Measurements from ENCODE around the gene GRK6.
A peak's percentile ranks its signal among the peaks of the same experiment; 100 is the strongest.

The GRK6 gene

DNA sequence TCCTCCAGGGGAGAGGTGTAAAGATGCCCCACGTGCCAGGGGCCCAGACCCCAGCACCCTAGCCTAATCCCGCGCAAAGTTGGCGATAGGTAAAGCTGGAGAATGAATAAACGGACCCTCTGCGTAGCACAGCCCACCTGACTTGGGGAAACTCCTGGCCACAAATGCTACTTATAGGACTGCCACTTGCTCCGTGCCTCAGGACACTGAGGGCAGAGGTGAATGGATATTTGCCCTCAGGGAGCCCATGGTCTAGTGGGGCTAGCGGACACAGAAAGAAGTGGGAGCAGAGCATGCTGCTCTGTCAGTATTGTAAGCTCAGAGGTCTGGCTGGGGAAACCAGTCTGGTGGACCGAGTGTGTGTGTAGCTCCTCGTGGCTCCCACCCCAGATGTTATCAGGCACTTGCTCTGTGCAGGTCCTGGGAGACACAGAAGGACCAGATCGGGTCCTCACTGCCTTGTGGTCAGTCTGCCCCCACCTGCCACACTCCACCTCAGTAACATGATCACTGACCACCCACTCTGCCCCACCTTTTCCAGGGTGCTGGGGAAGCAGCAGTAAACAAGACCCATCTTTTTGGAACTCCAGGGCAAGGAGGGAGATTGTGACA, 841 bp downstream of the GRK6 start:
- no peak for DNase-seq (ENCODE audit: low read depth in 2 of 2)

DNA sequence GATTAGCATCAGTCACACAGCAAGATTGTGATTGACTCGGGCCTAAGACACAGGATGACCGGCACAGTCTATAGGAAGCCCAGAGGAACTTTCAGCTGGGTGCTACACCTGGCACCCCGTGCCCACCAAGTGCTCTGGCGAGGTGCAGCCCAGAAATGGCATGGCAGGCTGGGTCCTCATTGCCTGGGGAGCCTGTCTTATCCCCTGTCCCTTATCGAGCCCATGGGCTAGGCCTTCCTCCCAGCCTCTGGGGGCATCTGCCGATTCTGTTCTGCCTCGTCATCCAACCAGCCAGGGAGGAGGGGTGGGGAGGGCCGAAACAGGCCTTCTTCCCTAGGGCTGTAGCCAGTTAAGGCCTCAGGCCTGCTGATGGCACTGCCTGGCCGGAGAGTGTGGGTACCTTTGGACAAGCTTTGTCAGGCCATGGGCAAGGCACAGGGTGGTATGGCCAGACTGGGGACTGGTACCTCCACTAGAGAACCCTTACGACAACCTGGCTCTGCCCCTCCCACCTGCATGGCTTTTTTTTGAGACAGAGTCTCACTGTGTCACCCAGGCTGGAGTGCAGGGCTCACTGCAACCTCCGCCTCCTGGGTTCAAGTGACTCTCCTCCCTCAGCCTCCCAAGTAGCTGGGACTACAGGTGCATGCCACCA, 1.6 kb downstream of the GRK6 start:
- no peak for DNase-seq (ENCODE audit: low read depth in 2 of 2)

DNA sequence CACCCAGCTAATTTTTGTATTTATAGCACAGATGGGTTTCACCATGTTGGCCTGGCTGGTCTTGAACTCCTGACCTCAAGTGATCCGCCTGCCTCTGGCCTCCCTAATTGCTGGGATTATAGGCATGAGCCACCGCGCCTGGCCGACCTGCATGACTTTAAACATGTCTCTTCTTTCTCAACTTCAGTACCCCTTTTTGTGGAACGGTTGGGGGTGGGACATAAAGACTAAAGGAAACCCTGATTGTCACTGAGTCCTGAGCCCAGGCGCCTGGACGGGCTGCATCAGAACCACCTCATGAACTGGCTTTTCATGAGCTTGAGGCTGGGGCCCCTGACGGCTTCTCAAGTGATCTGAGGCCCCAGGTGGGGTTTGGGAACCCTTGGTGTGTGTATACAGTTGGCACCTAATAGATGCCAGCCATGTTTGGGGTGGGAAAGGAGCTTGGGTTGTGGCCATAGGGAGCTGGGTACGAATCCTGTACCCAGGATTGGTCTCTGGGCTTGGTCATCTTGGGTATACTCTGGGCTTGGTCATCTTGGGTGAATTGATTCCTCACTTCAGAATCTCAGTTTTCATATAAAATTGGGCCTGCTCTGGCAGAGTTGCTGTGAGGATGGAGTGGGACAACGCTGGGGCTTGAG, 2.2 kb downstream of the GRK6 start:
- no peak for DNase-seq (ENCODE audit: low read depth in 2 of 2)

DNA sequence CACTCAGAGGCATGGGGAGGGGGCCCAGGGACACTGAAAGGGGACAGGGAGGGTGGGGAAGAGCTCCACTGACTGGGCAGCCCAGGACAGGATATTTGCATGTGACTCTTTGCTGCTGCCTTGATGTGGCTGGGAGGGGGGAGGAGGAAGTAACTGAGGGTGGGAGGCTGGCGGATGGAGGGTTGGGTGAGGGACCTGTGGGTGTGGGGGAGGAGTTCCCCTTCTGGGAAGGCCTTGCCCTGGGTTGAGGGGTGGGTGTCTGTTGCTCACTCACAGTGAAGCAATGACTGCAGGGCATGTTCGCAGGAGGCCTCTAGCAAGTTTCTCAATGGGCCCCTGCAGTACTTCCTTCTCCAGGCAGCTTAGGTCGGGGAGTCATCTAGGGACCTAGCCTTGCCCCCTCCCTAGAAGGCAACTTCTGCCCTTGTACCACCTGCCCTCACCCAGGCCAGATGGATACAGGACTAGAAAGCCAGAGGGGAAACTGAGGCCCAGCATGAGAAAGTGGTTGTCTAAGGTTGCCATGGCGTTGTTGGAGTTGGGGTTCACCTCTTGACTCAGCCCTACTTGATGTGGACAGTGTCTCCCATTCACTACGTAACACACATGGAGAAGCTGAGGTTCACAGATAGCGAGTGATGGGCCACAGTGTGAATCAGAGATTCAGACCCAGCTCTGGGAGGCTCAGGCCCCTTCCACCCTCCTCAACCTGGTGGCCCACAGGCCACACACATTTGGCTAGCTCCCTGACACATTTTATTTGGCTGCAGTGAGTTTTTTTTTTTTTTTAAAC, 3.0 kb downstream of the GRK6 start:
- peak; percentile 60 to 73 for DNase-seq (ENCODE audit: low read depth in 2 of 2)

DNA sequence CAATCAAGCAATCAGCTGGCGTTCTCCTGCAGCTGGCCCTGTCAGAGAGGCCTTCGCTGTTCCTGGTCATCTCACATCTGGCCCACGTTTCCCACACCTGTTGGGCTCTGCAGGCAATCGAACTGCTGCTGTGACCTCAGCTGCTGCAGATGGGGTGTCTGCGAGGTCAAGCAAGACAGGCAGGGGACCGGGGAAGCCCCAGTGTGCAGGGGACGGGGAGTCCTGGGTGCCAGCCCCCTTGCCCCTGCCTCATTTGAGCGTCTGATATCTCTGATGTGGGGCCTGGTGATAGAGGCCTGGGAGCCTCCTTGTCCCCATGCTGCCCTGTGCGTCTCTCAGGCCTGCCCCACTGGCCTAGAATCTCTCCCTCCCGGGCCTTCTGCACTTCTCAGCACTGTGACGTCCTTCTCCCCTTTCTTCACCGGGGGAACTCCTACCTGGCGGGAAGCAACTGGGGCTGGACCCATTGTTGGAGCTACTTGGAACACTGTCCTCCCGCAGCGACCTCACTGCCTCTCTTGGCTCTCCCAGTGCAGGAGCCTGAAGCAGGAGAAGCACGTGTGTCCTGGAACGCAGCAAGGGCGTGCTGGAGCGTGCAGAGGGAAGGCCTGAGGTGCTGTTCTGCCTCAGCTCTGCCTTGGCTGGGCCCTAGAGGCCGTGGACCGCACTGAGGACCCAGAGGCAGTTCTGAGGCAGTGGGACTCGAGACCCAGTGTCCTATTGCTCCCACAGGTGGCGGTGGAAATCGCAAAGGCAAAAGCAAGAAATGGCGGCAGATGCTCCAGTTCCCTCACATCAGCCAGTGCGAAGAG, 3.9 kb downstream of the GRK6 start:
- no peak for DNase-seq (ENCODE audit: low read depth in 2 of 2)

DNA sequence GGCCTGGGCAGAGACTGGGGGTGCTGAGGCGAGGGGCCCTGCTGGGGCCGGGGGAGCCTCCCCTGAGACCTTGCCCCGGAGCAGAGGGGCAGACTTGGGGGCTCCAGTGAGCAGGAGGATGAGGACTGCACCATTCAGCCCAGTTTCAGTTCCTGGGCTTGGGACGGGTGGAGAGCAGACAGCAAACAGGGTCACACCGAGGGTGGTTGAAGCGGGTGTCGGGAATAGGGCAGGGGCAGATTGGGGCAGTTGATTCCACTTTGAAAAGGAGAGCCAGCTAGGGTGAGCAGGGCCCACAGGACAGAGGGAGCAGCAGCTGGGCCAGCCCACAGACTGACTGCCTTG, 4.5 kb downstream of the GRK6 start:
- no peak for DNase-seq (ENCODE audit: low read depth in 2 of 2)

DNA sequence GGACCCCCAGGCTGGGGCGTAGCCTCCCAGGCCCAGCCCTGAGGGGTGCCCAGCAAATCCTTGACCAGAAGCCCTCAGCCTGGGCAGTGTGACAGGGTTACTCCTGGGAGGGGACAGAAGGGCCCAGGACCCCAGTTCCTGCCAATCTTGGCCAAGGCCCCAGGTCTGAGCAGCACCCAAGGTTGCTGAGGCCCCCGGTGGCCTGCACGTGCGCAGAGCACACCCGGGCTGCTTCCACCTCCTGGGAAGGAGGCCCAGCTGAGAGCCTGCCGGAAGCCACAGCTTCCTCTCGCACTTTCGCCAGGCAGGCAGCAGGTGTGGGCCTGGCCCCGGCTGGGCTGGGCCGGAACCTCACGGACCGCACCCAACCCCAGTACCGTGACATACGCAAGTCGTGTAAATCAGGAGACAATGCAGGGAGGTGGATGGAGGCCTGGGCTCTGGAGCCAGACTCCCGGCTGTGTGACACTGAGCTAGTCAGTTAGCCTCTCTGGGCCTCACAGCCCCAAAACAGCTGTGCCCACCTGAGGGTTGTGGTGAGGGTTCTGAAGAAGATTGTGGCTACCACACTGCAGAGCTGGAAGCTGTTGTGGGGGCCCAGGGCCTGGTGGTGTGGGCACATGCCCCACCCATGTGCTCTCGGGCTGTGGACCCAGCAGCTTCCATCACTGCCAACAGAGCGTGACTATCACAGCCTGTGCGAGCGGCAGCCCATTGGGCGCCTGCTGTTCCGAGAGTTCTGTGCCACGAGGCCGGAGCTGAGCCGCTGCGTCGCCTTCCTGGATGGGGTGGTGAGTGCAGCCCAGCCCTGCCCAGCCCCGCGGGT, 5.1 kb downstream of the GRK6 start:
- DNase-seq (ENCODE audit: low read depth in 2 of 2), result no peak

DNA sequence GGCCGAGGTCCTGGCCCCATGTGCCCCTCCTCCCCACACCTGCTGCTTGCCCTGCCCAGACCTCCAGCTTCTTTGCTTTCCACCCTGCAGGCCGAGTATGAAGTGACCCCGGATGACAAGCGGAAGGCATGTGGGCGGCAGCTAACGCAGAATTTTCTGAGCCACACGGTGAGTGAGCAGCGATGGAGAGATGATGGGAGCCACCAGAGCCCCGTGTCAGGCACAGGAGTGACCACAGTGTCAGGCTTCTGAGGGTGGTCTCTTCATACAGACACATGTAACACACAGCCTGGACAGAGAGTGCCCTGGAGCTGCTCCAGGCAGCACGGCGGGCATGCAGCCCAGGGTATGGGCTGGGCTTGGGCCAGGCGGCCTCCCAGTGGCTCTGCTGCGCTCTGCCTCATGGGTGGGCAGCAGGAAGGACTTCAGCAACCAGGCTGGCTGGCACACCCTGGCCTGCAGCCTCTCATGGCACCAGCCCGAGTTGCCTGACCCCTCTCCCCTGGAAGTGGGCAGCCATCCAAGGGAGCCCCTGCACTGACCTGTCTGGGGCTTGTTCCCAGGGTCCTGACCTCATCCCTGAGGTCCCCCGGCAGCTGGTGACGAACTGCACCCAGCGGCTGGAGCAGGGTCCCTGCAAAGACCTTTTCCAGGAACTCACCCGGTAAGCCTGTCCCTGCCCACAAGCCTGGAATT, 5.8 kb downstream of the GRK6 start:
- no peak for DNase-seq (ENCODE audit: low read depth in 2 of 2)

DNA sequence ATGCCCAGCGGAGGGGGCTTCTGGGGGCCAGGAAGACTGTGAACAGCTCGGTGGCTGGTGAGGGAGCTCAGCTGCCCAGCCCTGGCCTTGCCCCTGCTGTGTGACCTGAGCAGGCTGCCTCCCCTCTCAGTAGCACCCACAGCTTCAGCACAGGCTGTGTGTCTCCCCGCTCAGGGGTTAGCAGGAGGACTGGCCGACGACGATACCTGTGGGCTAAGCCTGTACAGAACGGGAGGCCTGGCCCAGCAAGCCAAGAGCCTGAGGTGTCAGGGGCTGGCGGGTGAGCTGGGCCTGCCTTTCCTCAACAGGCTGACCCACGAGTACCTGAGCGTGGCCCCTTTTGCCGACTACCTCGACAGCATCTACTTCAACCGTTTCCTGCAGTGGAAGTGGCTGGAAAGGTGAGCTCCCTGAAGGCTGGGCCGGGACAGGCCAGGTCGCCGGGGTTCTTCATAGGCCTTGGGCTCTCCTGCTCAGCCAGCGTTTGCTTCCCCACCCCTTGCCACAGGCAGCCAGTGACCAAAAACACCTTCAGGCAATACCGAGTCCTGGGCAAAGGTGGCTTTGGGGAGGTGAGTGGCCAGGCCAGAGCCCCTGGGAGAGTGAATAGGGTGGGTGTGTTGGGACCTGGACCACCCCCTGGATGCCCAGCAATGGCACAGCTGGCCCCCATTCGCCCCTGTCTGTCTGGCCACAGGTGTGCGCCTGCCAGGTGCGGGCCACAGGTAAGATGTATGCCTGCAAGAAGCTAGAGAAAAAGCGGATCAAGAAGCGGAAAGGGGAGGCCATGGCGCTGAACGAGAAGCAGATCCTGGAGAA, 6.6 kb downstream of the GRK6 start:
- no peak for DNase-seq (ENCODE audit: low read depth in 2 of 2)

DNA sequence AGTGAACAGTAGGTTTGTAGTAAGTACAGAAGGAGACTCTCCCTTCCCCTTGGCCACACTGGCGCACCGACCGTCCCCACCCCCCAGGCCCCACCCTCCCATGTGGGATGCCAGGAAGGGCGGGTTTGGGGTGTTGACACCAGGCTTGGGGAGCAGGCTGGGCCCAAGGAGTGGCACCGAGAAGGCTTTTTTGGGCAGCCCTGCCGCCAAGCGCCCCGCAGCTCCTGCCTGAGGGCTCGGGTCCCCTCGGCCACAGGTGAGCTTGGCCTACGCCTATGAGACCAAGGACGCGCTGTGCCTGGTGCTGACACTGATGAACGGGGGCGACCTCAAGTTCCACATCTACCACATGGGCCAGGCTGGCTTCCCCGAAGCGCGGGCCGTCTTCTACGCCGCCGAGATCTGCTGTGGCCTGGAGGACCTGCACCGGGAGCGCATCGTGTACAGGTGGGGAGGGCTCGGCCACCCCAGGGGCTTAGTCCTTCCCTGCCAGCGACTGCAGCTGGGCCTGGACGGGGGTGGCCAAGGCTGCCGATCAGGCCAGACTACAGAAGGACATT, 7.3 kb downstream of the GRK6 start:
- no peak for DNase-seq (ENCODE audit: low read depth in 2 of 2)

DNA sequence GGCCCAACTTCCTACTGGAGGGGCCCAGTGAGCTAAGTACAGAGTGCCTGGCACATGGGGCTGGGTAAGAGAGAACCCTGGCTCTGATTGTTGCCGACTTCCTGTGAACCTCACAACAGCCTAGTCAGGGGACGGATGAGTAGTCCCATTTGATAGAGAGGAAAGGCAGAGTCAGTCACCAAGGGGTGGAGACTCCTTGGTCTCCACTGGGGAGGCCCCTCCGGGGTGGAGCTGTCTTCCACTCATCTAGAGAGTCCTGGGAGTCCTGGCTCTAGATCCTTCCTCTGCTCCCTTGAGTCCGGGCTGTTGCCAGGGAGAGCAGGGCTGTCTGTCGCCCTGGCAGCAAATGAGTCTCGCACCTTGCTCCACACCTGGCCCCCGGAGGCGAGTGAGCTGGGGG, 8.0 kb downstream of the GRK6 start:
- DNase-seq (ENCODE audit: low read depth in 2 of 2), result no peak

DNA sequence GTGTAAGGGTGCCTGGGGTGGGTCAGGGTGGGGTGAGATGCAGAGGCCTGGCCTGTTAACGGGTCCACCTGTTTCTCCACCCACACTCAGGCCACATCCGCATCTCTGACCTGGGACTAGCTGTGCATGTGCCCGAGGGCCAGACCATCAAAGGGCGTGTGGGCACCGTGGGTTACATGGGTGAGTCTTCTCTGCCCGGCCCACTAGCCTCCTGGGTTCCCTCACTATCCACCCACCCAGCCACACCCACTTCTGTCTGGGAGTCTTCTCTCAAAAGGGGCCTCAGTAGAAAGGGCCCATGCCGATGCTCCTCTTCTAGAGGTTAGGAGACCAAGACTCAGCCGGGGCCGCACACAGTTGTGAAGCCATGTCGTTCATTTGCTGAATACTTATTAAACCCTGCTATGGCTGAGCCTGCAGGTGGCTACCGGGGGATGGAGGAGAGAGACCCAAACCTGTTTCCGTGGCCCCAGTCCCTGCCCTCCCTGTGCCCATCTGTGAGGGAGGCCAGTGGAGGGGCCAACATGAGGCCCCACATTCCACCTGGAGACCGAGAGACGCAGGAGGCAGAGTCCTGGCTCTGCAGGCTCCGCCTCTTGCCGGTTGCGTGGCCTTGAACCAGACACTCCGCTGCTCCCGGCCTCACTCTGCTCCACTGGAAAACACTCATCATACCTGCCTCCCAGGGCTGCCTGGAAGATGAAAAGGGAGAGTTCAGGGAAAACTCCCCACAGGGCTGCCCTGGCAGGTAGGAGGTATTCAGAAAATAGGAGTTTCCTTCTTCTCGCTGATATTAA, 8.7 kb downstream of the GRK6 start:
- no peak for DNase-seq (ENCODE audit: low read depth in 2 of 2)

DNA sequence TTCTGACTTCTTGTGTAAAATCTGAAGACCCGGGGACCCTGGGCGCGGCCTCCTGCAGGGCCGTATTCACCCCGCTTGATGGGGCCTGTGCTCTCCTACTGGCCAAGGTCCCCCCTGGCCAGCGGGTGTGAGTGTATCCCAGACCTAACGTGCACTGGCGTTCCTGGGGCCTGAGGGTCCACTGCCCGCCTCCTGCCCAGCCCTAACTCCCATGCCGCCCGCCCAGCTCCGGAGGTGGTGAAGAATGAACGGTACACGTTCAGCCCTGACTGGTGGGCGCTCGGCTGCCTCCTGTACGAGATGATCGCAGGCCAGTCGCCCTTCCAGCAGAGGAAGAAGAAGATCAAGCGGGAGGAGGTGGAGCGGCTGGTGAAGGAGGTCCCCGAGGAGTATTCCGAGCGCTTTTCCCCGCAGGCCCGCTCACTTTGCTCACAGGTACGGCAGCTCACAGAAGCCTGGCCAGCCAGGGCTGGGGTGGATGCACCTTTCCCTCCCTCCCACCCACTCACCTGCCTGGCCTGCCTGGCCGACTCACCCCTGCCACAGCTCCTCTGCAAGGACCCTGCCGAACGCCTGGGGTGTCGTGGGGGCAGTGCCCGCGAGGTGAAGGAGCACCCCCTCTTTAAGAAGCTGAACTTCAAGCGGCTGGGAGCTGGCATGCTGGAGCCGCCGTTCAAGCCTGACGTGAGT, 9.5 kb downstream of the GRK6 start:
- no peak for DNase-seq (ENCODE audit: low read depth in 2 of 2)

DNA sequence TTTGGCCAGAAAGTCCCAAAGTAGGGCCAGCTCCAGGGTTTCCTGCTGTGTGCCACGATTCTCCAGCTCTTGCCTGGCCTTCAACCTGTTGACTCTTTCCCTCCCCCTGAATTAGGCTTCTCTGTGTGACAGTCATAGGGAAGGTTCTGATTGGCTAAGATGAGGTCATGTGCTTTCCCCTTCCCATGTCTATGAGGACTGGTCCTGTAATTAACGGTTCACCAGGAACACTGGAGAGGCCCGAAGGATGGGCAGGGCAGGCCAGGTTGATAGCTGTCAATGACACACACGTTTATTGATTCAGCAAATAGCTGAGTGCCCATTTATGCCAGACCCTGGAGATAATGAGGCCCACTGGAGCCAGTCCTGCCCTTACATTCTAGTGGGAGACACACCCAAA, 11.1 kb downstream of the GRK6 start:
- DNase-seq (ENCODE audit: low read depth in 2 of 2), result no peak

DNA sequence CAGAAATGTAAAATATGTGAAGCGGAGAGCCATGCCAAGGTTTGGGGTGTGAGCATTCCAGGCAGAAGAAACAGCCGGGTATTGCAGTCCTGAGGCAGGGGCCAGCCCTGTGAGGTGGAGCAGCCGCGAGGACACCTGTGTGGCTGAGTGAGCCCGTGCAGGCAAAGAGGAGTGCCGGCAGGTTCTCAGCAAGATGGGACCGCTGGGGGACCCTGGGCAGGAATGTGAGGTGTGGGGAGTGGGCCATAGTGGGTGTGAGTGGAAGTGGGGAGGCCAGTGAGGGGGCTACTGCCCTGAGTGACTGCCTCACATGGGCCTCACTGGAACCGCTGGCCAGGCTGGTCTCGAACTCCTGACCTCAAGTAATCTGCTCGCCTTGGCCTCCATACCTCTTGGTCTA, 12.0 kb downstream of the GRK6 start:
- no peak for DNase-seq (ENCODE audit: low read depth in 2 of 2)

DNA sequence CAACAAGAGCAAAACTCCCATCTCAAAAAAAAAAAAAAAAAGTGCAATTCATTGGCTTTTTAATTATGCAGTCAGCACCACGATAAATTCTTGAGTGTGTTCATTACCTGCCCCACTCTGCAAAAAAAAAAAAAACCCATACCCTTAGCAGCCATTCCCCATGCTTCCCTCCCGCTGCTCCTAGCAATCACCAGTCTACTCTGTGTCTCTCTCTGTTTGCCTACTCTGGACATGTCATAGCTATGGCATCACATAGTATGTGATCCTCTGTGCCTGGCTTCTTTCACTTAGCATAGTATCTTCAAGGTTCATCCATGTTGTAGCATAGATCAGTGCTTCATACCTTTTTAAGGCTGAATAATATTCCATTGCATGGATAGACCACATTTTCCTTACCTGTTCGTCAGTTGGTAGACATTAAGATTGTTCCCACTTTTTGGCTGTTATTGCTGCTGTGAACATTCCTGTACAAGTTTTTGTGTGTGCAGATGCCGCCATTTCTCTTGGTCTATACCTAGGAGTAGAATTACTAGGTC, 13.1 kb downstream of the GRK6 start:
- DNase-seq (ENCODE audit: low read depth in 2 of 2), result no peak

DNA sequence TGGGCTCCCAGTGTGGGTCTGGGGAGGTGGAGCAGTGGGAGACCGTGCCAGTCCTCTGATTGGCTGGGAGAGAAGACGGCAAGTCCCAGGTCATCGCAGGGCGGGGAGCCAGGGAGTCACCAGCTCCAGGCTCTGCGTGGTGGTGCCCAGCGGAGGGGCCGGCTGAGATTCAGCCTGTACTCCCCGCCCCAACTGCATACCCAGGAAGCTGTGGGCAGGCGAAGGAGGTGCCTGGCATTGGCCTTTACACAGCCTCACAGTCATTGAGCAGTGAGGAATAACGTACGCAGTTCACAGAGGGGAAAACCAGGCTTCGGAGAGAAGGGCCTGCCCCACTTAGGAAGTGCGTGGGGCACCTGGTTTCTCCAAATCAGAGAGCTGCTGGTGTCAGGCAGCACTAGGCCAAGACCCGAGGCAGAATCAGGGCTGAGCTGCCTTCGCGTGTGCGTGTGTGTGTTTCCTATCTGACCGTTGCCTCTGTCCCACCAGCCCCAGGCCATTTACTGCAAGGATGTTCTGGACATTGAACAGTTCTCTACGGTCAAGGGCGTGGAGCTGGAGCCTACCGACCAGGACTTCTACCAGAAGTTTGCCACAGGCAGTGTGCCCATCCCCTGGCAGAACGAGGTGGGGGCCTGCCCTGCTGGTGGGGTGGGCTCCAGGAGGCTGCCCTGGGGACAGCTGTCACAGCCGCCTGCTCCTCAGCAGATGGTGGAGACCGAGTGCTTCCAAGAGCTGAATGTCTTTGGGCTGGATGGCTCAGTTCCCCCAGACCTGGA, 13.9 kb downstream of the GRK6 start:
- DNase-seq (ENCODE audit: low read depth in 2 of 2), result no peak
